GM21619 (cell line): Measurements from ENCODE around the gene METTL16.

Source experiments
- ATAC-seq: cut with Tn5 transposase; IDR thresholded peaks from one replicate; pipeline ENCODE4 v1.9.1; 2021; ENCODE audit not compliant: unreplicated experiment

Gene METTL16

DNA sequence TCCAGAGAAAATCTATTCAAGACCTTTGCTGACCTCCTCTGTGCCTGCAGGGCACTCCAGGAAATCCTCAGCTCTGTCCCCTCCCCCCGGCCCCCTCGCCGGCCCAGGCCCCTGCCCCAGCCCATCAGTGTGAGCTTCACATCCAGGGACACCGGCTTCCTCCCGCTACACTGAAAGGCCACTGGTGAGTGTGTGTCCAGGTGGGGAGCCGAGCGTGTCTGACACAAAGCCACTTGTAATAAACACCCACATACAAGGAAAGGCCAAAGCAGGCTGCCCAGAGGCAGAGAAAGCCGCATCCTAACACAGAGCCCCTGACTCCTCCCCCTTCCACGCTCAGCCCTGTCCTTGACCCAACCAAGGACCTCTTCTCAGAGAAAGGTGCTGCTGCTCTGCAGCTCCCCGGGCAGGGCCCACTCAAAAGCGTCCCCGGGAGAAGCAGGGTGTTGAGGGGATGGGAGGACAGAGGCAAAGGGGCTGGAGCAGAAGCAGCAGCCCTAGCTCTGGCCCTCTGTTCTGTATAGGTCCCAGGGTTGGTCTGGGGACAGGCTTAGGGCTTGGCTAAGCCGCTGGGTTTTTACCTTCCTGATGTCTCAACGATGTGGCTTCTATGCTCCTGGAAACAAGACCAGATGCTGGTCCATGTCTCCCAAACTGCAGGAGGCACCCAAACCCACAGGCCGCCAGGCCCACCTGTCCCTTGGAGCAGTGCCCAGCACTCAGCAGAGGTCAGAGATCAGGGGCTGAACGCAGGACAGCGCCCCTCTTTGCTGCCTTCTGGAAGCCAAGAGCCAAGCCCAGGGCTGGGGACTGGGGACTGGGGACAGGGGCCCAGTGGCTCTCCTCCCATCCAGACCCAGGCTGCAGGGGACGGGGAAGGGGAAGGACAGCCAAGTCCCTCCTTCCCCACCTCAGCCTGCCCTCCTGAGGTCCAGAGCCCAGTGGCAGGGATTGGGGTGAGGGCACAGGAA lies 126.2 kb downstream of the METTL16 start:
- ATAC-seq, result no peak

DNA sequence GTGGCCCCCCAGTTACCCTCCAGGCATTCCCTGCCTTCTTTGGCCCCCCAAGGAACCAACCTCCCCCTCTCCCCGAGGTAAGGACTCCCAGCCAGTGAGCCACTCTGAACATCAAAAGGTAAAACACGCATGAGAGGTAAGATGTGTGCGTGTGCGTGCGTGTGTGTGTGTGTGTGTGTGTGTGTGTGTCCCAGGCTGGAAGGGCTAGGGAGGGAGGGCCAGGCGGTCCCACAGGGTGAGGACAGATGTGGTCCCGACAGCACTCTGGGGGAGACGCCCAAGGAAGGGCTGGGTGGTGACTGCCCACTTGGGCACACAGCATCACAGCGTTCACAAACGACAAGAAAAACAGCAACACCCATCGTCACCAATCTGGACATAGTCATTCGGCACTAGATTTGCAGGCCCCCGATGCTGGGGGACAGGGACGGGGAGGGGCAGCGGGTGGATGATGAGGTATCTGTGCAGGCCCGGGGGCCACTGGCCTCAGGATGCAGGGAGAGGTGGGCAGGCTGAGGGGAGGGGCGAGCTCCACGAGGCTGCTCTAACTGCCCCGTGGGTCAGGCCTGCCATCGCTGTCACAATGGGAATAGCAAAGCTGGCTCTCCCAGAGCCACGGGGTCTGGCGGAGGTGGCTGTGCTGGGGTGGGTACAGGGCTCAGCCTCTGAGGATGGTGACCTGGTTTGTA lies 127.1 kb downstream of the METTL16 start:
- ATAC-seq, result no peak

DNA sequence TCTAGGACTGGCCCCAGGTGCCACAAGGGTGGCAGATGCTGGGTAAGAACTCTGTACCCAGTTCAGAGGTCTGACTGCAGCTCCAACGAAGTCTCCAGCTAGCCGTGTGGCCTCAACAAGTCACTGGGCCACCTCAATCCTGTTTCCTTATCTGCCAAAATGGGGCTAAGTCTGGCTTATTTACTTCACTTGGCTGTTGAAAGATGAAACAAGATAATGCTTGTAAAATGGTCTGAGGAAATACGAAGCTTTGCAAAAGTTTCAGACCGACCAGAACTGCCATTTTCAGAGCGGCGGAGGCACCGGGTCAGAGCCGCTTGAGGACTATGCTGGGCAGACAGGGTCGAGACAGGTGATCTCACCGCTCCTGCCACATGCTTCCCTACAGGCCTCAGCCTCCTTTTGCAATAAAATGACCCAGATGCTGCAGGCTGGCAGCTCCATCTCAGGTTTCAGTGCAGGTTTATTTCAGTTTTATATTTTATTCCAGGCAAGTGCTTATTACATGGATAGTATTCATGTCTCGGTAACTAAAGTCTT lies 128.0 kb downstream of the METTL16 start:
- no peak for ATAC-seq

DNA sequence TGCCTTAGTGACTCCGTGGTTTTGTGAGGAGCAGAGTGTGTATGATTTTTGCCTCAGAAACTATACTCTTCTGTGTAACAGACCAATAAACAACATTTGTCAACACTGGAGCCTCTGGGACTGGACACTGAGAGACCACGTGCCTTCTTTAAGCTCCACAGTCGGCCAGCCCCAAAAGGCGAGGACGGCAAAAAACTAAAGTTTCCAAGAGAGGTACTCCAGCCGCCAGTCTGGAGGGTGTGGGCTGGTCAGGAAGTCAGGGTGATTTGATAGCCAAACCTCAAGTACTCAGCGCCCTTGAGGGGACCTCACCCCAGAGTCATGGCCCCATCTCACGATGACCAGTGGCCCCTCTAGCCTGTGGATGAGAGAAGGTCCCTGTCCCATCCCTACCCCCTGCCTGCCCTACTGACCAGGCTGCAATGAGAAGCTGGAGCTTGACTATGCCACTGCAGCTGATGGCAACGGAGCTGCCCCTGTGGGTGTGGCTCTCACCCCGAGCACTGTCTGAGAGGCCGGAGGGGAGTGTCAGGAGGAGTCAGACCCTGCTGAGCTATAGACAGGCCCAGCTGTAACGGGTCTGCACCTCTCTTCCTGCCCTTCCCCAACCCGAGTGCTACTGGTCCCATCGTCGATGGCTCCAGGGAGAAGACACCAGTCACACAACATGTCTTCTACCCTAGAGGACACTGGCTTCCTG lies 130.6 kb downstream of the METTL16 start:
- ATAC-seq, result no peak

DNA sequence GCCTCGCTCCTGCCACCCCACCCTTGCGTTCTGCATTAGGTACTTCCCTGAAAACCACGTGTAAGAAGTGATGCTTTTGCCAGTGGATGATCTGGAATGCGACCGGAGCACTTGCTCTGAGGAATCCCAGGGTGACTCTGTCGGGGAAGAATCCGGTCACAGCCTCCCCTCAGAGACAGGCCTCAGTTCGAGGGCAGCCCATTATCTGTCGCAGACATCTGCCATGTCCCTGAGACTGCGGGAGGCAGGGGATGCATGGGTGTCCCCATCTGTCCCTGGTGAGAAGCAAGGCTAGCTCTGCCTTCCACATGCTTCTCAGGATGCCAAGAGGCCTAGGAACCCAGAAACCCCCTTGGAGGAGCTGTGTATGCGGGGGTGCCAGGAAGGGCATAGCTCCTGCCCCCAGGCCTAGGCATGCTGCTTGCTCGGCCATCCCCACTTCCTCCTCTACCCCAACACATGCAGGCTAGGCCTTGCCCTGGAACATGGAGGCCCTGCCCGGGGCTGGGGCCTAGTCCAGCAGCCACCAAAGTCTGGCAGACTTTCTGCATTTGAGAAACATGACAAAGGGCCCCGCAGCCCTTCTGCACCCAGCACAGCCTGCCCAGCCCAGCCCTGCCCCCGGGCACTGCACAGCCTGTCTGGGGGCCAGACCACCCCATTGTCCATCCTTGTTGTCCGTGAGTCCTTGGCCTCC lies 131.3 kb downstream of the METTL16 start:
- no peak for ATAC-seq

DNA sequence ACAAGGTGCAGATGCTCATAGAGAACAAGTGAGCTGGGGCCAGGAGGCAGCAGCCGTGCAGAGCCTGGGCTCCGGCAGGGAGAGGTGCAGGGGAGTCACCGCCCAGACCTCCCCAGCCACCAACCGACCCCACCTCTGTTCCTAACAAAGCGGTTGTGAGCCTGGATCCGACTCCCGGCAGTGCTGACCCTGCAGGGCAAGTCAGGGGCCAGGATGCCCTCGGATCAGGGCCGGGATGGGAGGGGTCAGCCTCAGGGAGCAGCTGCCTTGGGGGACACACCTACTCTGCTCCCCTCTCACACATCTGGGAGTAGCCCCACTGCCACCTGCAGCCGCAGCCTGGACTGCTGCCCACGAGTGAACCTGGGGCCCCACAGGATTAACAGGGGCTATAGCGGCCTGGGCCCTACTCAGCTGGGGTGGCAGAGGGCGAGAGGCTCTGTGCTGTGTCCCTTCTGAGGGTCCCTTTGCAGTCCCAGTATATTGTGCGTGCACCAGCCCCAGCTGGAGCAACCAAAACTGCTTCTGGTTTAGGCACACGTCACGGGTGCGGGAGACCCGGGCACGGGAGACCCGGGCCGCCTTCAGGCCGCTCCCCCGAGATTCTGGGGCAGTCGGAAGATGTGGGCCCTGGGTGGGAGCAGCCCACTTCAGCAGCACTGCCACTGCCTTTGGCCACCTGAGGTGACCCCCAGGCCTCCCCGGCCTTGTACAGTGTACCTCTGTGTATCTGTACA lies 132.0 kb downstream of the METTL16 start:
- ATAC-seq, result no peak

DNA sequence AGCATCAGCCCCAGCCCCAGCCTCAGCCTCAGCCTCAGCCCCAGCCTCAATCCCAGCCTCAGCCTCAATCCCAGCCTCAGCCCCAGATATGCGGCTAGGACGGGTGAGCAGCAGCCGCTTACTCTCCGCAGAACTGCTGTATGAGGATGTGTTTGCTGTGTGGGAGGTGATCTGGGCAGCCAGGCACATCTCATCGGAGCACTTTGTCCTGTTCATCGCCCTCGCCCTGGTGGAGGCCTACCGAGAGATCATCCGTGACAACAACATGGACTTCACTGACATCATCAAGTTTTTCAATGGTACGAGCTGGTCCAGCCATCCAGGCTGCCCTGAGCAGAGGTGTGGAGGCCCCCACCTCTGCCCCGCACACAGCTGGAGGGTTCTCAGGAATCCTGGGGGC lies 132.8 kb downstream of the METTL16 start:
- ATAC-seq, result no peak

DNA sequence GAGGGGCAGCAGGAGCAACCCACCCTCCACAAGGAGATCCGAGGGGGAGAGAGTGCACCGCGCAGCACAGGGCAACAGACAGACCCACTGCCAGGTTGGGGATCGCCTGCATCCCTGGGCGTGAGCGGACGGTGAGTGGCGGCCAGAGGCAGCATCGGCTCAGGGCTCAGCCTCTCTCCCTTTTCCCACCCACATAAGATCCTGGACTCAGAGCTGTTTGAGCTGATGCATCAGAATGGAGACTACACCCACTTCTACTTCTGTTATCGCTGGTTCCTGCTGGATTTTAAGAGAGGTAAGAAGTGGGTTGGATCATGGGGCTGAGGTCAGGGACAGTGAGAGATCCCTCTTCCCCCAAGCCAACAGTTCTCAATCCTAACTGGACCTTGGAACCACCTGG lies 134.0 kb downstream of the METTL16 start:
- no peak for ATAC-seq

DNA sequence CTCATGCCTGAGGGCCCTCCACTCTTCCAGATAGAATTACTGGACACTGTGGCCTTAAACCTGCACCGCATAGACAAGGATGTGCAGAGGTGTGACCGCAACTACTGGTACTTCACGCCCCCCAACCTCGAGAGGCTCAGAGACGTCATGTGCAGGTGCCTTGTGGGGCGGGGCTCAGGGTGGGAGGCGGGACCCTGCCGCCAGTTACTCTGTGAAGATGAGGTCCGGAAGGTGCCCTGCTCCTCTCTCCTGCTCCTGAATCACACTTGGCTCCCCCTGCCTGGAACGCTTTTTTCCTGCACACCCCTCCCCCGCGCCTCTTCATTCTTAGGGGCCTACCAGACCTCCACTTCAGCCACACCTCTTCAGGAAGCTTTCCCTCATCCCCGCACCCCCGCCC lies 135.6 kb downstream of the METTL16 start:
- no peak for ATAC-seq

DNA sequence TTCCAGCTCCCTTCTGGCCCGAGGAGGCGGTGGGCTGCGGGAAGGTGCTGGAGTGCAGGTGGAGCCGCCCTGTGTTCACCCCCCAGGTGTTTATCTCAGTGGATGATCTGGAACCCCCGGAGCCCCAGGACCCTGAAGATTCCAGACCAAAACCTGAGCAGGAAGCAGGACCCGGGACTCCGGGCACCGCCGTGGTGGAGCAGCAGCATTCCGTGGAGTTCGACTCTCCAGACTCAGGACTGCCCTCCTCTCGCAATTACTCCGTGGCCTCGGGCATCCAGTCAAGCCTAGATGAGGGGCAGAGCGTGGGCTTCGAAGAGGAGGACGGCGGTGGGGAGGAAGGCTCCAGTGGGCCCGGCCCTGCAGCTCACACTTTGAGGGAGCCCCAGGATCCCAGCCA lies 136.3 kb downstream of the METTL16 start:
- ATAC-seq, result no peak

DNA sequence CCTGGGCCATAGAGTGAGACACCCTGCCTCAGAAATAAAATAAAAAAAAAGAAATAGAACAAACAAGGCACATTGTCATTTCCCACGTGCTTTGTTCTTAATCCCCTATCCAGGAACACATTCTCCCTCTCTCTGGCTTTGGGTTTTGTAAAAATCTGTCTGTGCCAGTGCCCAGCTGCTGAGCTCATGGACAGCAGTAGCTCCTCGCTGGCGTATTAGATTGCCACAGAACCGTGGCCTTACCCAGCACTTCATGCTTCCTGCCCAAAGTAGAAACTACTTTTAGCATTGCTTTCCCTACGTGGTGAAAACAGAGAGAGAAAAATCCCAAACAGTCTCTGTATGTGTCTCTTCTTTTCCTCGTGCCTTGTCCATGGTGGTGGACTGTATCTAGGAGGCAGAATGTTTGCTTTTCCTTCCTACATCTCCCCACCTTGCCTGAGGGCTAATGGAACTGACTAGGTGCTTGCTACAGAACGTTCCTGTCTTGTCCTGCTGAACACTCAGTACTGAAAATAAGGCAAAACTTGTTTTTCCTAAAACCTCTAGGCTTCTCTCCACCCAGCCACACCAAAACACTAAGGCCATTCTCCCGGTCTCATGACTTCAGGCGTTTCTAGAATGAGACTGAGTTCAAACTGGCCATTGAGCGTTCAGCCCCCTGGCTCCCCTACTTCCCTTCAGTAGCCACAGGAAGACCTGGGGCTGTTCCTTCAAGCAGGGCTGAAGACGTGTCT lies 137.0 kb downstream of the METTL16 start:
- ATAC-seq, result no peak

DNA sequence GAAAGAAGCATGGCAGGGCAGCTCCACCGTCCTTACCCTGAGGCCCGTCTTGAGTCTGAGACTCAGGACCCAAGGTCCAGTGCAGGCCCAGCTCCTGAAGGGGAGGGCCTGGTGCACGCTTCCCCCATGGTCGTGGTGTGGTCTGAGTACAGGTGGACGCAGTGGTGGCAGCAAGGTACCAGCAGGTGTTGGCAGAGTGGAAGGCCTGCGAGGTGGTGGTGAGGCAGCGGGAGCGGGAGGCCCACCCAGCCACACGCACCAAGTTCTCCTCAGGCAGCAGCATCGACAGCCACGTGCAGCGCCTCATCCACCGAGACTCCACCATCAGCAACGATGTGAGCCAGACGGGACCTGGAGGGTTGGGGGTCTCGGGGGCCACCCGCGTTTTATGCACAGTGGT lies 138.5 kb downstream of the METTL16 start:
- no peak for ATAC-seq

DNA sequence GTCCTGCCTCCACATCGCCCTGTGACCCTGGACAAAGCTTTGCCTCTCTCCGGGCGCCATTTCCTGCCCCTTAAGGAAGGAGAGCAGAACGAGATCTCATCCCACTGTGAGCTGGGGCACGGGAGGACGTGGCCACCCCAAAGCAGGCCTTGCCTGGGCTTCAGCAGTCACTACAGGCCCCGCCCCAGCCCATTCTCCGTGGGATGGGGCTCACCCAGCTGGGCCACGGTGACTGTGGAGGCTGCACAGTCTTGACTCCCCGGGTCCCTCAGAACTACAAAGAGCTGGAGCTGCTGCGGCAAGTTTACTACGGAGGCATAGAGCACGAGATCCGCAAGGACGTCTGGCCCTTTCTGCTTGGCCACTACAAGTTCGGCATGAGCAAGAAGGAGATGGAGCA lies 139.0 kb downstream of the METTL16 start:
- no peak for ATAC-seq

DNA sequence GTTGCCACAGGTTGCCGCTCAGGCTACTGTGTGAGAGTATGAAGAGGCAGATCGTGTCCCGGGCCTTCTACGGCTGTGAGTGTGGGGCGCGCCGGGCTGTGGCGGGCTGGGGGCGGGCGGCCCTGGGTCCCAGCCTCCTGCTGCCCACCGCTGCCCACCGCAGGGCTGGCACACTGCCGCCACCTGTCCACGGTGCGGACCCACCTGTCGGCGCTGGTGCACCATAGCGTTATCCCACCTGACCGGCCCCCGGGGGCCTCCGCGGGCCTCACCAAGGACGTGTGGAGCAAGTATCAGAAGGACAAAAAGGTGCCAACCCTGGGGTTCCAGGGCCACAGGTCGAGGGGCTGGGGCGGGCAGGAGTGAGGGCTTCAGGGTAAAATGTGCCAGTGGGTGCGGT lies 139.5 kb downstream of the METTL16 start:
- ATAC-seq, result no peak

DNA sequence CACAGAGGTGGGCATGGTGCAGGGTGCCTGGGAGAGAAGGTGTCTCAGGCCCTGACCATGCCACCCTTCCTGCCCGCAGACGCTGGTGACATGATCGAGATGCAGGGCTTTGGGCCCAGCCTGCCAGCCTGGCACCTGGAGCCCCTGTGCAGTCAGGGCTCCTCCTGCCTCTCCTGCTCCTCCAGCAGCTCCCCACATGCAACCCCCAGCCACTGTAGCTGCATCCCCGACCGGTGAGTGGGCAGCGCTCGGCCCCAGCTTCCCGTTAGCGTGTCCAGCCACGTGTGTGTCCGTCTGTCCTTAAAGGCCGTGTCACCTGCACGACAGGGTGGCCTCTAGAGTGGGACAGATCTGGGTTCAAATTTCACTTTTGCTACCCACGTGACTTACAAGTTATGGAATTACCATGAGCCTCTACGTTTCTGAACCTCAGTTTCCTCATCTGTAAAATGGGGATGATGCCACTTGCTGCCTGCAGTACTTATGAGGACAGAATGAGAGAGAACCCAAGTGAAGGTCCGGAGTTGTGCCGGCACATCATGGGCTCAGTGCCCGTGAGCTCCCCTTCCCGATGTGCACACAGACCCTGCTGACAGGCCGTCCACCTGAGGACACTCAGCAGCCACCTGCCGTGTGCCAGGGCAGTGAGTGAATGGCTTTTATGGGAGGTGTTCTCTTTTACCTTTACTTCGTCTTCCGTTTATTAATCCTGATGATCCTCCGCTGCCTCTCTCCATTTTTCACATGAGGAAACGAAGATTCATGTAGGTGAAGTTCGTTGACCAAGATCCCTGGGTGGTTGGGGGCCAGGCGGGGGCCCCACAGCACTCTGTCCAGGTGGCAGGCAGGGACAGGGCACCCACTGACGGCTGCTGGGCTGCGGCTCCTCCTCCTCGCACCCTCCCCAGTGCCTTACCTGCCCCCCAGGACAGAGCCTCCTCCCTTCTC lies 140.2 kb downstream of the METTL16 start:
- ATAC-seq, result no peak

DNA sequence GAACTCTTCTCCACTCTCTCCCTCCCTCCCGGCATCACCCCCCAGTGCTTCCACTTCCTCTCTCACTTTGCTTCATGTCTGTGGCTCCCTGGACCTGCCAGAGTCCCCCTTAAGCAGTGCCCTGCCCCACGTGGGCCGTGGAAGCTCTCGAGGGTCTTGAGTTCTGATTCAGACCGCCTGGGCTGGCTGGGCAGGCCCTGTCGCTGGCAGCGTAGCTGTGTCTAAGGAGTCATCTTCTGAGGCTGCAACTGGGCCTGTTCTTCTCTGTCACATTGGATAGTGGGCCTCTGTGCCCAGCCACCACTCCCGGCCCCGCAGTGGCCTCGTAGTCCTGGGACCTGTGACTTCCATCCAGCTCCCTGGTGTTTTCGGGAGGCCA lies 141.5 kb downstream of the METTL16 start:
- ATAC-seq, result no peak

DNA sequence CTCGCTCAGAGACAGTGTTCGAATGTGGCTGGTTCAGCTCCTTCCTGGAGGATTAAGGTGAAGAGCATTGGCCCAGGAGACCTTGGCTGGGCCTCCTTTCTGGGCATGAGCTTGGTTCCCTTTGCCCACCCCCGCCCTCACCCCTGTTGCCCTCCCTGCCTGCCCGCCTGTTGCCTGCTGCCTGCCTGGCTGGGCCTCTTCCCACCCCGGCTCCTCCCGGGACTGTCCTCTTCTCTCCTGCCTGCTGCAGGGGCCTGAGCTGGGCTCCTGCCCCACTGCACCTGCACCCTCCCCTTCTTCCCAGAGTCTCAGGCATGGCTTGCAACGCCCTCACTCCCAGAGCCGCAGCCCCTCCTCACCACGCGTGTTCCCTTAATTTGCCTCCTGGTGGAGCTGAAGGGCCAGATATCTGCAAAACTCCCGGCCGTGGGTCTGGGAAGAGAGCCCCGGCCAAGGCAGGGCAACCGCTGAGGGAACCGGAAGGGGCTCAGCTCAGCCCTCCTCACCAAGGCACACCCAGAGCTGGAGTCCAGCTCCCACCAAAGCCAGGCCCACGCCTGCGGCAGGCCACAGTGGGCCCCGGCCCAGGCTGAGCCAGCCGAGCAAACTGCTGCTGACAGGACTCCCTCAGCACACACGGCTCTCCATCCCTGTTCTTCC lies 142.0 kb downstream of the METTL16 start:
- no peak for ATAC-seq

DNA sequence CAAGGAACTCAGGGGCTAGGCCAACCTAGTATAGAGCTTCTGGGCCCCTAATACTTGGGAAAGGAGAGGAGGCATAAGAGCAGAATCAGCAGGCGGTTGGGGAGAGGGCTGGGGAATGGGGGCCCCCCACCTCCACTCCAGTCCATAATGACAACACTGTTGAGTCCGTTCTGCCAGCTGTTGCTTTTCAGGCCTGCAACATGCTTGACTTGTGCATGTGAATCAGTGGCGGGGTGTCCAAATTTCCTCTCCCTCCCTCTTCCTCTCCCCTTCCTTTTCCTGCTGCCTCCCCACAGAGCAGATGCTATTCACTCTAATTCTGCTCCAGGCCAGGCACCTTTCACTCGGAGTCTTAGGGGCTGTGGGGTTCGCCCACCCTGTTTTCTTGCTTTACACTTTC lies 142.6 kb downstream of the METTL16 start:
- ATAC-seq, result no peak
